GM19397 (cell line): ENCODE data around the gene LCK.
A peak's percentile ranks its signal among the peaks of the same experiment; 100 is the strongest.
"Not testable (repeated sequence)": the region's sequence is repeated elsewhere in the genome, so short reads cannot be mapped to it uniquely, and the experiment has no call there.

ENCODE experiments used
- ATAC-seq: cut with Tn5 transposase; IDR thresholded peaks from one replicate; pipeline ENCODE4 v1.9.1; 2021; ENCODE audit warnings: mild to moderate bottlenecking, moderate library complexity; ENCODE audit not compliant: unreplicated experiment

LCK gene

GRCh38 chr1:32272557-32273390, 21.7 kb downstream of the LCK start:
- no peak for ATAC-seq

DNA sequence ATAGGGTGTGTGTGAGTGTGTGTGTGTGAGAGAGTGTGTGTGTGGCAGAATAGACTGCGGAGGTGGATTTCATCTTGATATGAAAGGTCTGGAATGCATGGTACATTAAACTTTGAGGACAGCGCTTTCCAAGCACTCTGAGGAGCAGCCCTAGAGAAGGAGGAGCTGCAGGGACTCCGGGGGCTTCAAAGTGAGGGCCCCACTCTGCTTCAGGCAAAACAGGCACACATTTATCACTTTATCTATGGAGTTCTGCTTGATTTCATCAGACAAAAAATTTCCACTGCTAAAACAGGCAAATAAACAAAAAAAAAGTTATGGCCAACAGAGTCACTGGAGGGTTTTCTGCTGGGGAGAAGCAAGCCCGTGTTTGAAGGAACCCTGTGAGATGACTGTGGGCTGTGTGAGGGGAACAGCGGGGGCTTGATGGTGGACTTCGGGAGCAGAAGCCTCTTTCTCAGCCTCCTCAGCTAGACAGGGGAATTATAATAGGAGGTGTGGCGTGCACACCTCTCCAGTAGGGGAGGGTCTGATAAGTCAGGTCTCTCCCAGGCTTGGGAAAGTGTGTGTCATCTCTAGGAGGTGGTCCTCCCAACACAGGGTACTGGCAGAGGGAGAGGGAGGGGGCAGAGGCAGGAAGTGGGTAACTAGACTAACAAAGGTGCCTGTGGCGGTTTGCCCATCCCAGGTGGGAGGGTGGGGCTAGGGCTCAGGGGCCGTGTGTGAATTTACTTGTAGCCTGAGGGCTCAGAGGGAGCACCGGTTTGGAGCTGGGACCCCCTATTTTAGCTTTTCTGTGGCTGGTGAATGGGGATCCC, 22.5 kb downstream of the LCK start:
- no peak for ATAC-seq

DNA sequence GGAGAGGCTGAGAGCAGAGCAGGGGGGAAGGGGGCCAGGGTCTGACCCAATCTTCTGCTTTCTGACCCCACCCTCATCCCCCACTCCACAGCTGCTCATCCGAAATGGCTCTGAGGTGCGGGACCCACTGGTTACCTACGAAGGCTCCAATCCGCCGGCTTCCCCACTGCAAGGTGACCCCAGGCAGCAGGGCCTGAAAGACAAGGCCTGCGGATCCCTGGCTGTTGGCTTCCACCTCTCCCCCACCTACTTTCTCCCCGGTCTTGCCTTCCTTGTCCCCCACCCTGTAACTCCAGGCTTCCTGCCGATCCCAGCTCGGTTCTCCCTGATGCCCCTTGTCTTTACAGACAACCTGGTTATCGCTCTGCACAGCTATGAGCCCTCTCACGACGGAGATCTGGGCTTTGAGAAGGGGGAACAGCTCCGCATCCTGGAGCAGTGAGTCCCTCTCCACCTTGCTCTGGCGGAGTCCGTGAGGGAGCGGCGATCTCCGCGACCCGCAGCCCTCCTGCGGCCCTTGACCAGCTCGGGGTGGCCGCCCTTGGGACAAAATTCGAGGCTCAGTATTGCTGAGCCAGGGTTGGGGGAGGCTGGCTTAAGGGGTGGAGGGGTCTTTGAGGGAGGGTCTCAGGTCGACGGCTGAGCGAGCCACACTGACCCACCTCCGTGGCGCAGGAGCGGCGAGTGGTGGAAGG, 23.7 kb downstream of the LCK start:
- ATAC-seq: no peak

GRCh38 chr1:32275424-32275823, 24.4 kb downstream of the LCK start:
- no peak for ATAC-seq

DNA sequence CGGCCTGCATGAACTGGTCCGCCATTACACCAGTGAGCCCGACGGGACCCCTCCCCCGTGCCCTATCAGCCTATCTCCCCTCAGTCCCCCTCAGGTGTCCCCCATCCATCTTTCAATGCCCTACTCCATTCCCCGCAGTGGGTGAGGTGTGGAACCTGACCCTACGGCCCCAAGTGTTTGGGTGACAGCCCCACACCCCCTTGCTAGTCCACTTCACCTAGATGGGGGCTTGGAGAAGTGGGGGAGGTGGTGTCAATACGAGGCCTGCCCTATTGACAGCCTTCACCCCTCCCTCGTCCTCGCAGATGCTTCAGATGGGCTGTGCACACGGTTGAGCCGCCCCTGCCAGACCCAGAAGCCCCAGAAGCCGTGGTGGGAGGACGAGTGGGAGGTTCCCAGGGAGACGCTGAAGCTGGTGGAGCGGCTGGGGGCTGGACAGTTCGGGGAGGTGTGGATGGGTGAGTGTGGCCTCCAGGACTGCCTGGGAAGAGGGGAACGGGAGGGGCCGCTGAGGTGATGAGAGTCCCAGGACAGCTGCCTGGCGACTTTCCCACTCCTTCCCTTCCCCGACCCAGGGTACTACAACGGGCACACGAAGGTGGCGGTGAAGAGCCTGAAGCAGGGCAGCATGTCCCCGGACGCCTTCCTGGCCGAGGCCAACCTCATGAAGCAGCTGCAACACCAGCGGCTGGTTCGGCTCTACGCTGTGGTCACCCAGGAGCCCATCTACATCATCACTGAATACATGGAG, 25.1 kb downstream of the LCK start:
- no peak for ATAC-seq

- not testable (repeated sequence) for ATAC-seq
Measured at GRCh38 chr1:32284777-32285176, 33.7 kb downstream of the LCK start.

GRCh38 chr1:32285658-32286057, 34.6 kb downstream of the LCK start:
- ATAC-seq: no peak

- no peak for ATAC-seq
Measured at GRCh38 chr1:32286763-32287162, 35.7 kb downstream of the LCK start.

- ATAC-seq: no peak
Measured at GRCh38 chr1:32289256-32289655, 38.2 kb downstream of the LCK start.

- no peak for ATAC-seq
Measured at GRCh38 chr1:32291145-32291707, 40.2 kb downstream of the LCK start.

DNA sequence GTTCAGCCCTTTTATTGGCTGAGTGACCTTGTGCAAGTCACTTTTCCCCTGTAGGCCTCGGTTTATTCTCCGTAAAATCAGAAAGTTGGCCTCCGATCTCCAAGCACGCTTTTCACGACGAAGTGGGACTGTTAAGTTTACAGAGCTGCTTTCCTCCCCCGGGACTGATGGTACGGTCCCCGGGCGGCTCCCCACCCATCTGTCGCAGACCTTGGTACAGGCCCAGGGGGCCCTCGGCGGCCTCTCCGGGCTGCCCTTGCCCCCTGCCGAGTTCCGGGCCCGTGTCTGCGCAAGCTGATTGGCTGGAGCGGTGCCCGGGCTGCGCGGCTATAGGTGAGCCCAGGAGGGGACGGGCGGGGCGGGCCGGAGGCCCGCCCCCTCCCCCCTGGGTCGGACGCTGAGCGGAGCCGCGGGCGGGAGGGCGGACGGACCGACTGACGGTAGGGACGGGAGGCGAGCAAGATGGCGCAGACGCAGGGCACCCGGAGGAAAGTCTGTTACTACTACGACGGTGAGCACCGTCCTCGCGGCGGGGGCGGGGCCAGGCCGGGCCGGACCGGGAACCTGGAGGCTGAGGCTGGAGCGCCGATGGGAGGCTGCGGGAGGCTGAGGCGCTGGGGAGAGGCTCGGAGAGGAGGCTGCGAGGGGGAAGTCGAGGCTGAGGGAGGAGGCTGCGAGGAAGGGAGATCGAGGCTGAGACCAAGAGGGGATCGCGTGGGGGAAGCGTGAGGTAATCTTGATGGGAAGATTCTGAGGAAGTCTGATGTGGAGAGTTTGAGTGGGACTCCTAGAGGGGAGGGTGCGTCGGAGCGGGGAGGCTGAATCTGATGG, 40.9 kb downstream of the LCK start, which contains the start of gene HDAC1:
Gene HDAC1 (plus strand): TSS at position 376 of the 831 bp plus-strand sequence. CDS start 87 bp downstream, at position 463.
- peak; percentile 98 for ATAC-seq

- ATAC-seq: not testable (repeated sequence)
Measured at GRCh38 chr1:32298211-32298610, 47.1 kb downstream of the LCK start.

GRCh38 chr1:32299327-32299726, 48.3 kb downstream of the LCK start:
- no peak for ATAC-seq

DNA sequence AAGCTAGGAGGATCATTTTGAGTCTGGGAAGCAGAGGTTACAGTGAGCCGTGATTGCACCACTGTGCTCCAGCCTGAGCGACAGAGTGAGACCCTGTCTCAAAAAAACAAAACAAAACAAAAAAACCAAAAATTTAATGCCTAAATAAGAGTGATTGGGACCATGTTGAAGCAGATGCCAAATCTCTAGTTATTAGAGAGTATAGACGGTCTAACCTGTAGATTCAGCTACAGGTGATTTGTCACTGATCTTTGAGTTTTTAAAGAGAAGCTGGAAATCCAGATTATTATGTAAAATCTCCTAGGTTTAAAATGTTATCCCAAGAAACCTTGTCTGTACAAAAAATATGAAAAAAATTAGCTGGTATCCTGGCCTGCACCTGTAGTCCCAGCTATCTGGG, 52.3 kb downstream of the LCK start:
- ATAC-seq: no peak

DNA sequence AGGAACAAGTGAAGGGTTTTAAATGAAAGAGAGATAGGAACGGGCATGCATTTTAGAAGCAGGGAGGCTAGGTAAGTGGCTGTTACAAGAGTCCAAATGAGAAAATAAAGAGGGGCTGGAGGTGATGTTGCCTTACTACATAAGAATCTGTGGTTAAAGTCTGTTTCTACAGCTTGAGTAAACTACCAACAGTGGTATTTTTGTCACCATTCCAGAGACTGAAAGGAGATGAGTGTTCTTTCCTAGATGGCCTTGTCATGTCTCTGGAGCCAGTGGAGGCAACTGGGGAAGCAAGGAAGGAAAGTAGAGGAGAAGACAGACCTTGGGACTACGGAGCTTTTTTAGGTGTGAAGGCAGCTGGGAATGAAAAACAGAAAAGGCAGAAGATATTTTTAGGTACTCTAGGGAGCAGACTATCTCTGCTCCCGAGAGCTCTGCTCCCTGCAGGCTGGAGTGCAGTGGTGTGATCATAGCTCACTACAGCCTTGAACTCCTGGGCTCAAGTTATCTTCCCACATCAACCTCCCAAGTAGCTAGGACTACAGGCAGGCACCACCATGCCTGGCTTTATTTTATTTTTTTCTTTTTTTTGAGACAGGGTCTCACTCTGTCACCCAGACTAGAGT, 53.0 kb downstream of the LCK start:
- no peak for ATAC-seq

- ATAC-seq: no peak
Measured at GRCh38 chr1:32305310-32305709, 54.2 kb downstream of the LCK start.

GRCh38 chr1:32307324-32307723, 56.3 kb downstream of the LCK start:
- no peak for ATAC-seq

GRCh38 chr1:32309960-32310359, 58.9 kb downstream of the LCK start:
- no peak for ATAC-seq
